AG09309 (cell line): ENCODE measurements around the gene COL1A1.

Source experiments
- DNase-seq: peaks from one replicate; pipeline ENCODE4 v3.0.0-alpha.2; 2010; ENCODE audit warnings: low read depth
- H3K4me3 ChIP-seq: 2 replicates; pipeline ENCODE4 v1.5.1; 2011; ENCODE audit warnings: mild to moderate bottlenecking, low read depth, low read length, moderate library complexity; ENCODE audit not compliant: control insufficient read depth
- CTCF ChIP-seq: IDR thresholded peaks from 2 replicates; pipeline ENCODE4 v1.5.1; 2011; ENCODE audit warnings: mild to moderate bottlenecking, low read depth, low read length, inconsistent platforms; ENCODE audit not compliant: insufficient read depth, control insufficient read depth; ENCODE audit errors: missing control alignments

The COL1A1 gene

DNA sequence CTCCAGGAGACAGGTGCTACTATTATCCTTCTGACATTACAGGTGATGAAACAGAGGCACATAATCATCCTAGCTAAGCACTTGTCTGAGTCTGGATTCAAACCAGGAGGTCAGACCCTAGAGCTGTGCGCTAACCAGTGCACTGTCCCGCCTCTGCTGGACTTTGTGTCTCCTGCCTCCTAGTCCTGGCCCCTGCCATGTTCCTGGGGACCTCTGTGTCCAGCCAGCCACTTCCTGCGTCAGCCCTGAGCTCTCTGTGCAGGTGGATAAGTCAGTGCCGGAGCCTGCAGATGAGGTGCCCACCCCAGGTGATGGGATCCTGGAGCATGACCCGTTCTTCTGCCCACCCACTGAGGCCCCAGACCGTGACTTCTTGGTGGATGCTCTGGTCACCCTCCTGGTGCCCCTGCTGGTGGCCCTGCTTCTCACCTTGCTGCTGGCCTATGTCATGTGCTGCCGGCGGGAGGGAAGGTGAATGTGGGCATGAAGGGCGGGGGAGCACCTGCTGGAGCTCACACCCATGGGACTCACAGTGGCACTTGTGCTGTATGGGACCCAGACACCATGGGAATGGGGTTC, 31.5 kb downstream of the COL1A1 start:
- no peak for TF ChIP-seq CTCF
- DNase-seq = no peak
- no peak overlapping the region for H3K4me3 ChIP-seq

- TF ChIP-seq CTCF = peak; percentile 94
- DNase-seq = no peak
- H3K4me3 ChIP-seq = no peak overlapping the region
Observed at GRCh38 chr17:50169121-50169764, 32.2 kb downstream of the COL1A1 start.

- no peak overlapping the region for H3K4me3 ChIP-seq
- TF ChIP-seq CTCF = no peak
- DNase-seq = no peak
Observed at GRCh38 chr17:50168319-50168718, 33.1 kb downstream of the COL1A1 start.

GRCh38 chr17:50167371-50167770, 34.1 kb downstream of the COL1A1 start:
- no peak for DNase-seq
- no peak for TF ChIP-seq CTCF
- no peak overlapping the region for H3K4me3 ChIP-seq

DNA sequence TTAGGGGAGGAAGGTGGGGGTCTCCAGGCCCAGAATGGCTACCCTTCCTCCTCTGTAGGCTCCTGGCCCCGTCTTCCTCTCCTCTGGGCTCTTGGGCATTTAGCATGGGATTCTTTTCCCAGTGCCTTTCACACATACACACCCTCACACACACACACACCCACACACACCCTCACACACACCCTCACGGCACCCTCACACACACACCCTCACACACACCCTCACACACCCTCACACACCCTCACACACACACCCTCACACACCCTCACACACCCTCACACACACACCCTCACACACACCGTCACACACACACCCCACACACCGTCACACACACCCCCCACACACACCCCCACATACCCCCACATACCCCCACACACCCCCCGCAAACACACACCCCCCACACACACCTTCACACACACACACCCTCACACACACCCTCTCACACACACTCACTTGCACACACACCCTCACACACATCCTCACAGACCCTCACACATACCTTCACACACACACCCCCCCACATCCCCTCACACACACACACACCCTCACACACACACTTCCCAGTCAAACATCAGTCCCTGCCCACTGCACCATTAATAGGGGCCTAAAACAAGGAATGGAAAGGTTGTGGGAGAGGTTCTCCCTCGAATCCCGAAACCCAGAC, 34.8 kb downstream of the COL1A1 start:
- no peak for DNase-seq
- TF ChIP-seq CTCF = no peak
- H3K4me3 ChIP-seq = no peak overlapping the region

- DNase-seq = no peak
- no peak within 1 kb of the TSS for H3K4me3 ChIP-seq
- TF ChIP-seq CTCF = no peak
Observed at GRCh38 chr17:50165867-50166517, 35.4 kb downstream of the COL1A1 start, which contains the start of gene SGCA. Gene SGCA, plus strand, starts transcription at chr17:50166005. Its CDS starts 36 bp downstream, at chr17:50166041.
